Osteoblast (primary cell): Measurements from ENCODE around the gene RBPMS2. TPM values are rescaled to one million over a fixed set of nuclear protein-coding genes. Genes with fewer than 3 reads are reported as not detected.
A peak's percentile ranks its signal among the peaks of the same experiment; 100 is the strongest.
"Not testable (repeated sequence)": the region's sequence is repeated elsewhere in the genome, so short reads cannot be mapped to it uniquely, and the experiment has no call there.

Source experiments
- DNase-seq: peaks from one replicate; pipeline ENCODE4 v3.0.0; 2011; ENCODE audit warnings: low spot score, mixed read lengths; ENCODE audit not compliant: insufficient read length; ENCODE audit errors: missing footprints
- H2AFZ ChIP-seq: 2 replicates; pipeline ENCODE4 v1.6.0; 2011; ENCODE audit warnings: mild to moderate bottlenecking, low read length
- H3K27ac ChIP-seq: 2 replicates; pipeline ENCODE4 v1.5.1; 2011; ENCODE audit warnings: mild to moderate bottlenecking, low read depth, low read length, moderate library complexity
- H3K27me3 ChIP-seq: 2 replicates; pipeline ENCODE4 v1.6.0; 2012; ENCODE audit warnings: mild to moderate bottlenecking, control low read depth, inconsistent platforms, low read length, moderate library complexity; ENCODE audit not compliant: insufficient read depth
- H3K36me3 ChIP-seq: 2 replicates; pipeline ENCODE4 v1.5.1; 2011; ENCODE audit warnings: mild to moderate bottlenecking, low read length, control low read depth, moderate library complexity; ENCODE audit not compliant: insufficient read depth
- H3K4me1 ChIP-seq: 2 replicates; pipeline ENCODE4 v1.5.1; 2011; ENCODE audit warnings: mild to moderate bottlenecking, low read length, control low read depth, moderate library complexity; ENCODE audit not compliant: insufficient read depth
- H3K4me2 ChIP-seq: 2 replicates; pipeline ENCODE4 v1.6.0; 2011; ENCODE audit warnings: mild to moderate bottlenecking, low read length; ENCODE audit not compliant: insufficient read depth
- H3K4me3 ChIP-seq: fragments of 200-600 bp; sonication (generic); 3 replicates; pipeline ENCODE4 v1.5.1; 2012; ENCODE audit warnings: mild to moderate bottlenecking, low read length, inconsistent platforms; ENCODE audit not compliant: insufficient read depth
- H3K79me2 ChIP-seq: 2 replicates; pipeline ENCODE4 v1.6.0; 2012; ENCODE audit warnings: mild to moderate bottlenecking, low read length, control low read depth, inconsistent platforms; ENCODE audit not compliant: insufficient read depth
- H3K9me3 ChIP-seq: 2 replicates; pipeline ENCODE4 v1.5.1; 2011; ENCODE audit warnings: low read depth, low read length, control low read depth
- H4K20me1 ChIP-seq: 2 replicates; pipeline ENCODE4 v1.6.0; 2012; ENCODE audit warnings: mild to moderate bottlenecking, low read length, control low read depth; ENCODE audit not compliant: insufficient read depth
- total RNA-seq: library from RNA; depleted of rRNA; stranded (reverse); fragments of >200 nt; gene quantifications from 2 replicates; pipeline ENCODE4 v1.2.3, GENCODE V29; 2012
- TF ChIP-seq, protein P1 (sequence below): IDR thresholded peaks from 2 replicates; pipeline ENCODE4 v1.5.1; 2011; ENCODE audit warnings: mild to moderate bottlenecking, low read depth, low read length, moderate library complexity; ENCODE audit errors: extremely low read depth

The RBPMS2 gene
- total RNA-seq, 1 donor = not detected

GRCh38 chr15:64746356-64746755, 29.0 kb downstream of the RBPMS2 start:
- Histone ChIP-seq H3K9me3 (no peaks in the 10 kb centered on the region), H2AFZ (no peak overlapping the region), H3K4me1 (peaks cover 15% of the 10 kb centered on the region), H3K4me3 (no peak overlapping the region), H3K27ac (no peak overlapping the region), H3K79me2 (no peaks in the 10 kb centered on the region), H3K27me3 (no peaks in the 10 kb centered on the region), H3K36me3 (no peaks in the 10 kb centered on the region), H4K20me1 (no peaks in the 10 kb centered on the region), H3K4me2 (no peak overlapping the region)
- peak; percentile 9 for DNase-seq
- TF ChIP-seq, protein P1, sequence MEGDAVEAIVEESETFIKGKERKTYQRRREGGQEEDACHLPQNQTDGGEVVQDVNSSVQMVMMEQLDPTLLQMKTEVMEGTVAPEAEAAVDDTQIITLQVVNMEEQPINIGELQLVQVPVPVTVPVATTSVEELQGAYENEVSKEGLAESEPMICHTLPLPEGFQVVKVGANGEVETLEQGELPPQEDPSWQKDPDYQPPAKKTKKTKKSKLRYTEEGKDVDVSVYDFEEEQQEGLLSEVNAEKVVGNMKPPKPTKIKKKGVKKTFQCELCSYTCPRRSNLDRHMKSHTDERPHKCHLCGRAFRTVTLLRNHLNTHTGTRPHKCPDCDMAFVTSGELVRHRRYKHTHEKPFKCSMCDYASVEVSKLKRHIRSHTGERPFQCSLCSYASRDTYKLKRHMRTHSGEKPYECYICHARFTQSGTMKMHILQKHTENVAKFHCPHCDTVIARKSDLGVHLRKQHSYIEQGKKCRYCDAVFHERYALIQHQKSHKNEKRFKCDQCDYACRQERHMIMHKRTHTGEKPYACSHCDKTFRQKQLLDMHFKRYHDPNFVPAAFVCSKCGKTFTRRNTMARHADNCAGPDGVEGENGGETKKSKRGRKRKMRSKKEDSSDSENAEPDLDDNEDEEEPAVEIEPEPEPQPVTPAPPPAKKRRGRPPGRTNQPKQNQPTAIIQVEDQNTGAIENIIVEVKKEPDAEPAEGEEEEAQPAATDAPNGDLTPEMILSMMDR = no peak

DNA sequence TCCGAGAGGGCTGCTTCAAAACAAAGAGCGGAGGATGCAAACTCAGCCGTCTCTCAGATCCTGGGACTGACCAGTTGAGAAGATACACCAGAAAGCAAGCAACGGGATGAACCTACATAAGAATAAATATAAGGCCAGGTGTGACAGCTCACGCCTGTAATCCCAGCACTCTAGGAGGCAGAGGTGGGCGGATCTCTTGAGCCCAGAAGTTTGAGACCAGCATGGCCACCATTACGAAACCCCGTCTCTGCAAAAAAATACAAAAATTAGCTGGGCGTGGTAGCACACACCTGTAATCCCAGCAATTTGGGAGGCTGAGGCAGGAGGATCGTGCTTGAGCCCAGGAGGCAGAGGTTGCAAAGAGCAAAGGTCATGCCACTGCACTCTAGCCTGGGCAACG, 31.7 kb downstream of the RBPMS2 start:
- Histone ChIP-seq H3K27ac (no peak overlapping the region), H3K4me3 (no peak overlapping the region)

DNA sequence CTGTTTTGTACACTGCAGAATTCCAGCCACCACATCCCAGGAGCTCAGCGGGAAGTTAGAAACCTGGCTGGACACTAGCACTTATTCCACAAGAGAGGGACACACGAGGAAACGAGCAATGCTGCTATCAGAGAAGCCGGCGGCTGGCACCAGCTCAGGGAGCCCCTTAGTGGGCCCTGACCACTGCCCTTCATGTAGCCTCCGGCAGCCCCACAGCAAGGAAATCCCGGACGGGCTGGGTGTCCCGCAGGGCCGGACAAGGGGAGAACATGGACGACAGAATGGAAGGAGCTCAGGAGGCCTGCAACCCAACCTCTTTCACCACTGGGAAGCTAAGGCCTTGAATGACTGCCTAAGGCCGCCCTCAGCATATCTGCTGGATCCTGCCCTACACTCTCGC, 32.5 kb downstream of the RBPMS2 start:
- no peaks in the 10 kb centered on the region for H3K27me3 ChIP-seq
- no peak for DNase-seq
- H3K36me3 ChIP-seq = no peaks in the 10 kb centered on the region
- H3K9me3 ChIP-seq = no peaks in the 10 kb centered on the region
- no peak overlapping the region for H3K4me3 ChIP-seq
- TF ChIP-seq, protein P1 = no peak
- no peak overlapping the region for H2AFZ ChIP-seq
- no peak overlapping the region for H3K4me2 ChIP-seq
- no peaks in the 10 kb centered on the region for H3K4me1 ChIP-seq
- H3K79me2 ChIP-seq = no peaks in the 10 kb centered on the region
- H4K20me1 ChIP-seq = no peaks in the 10 kb centered on the region
- no peak overlapping the region for H3K27ac ChIP-seq

More for the DNA sequence above, 31.7 kb downstream of the RBPMS2 start:
- H3K9me3 ChIP-seq = no peaks in the 10 kb centered on the region
- H3K27me3 ChIP-seq = no peaks in the 10 kb centered on the region
- H4K20me1 ChIP-seq = no peaks in the 10 kb centered on the region
- H2AFZ ChIP-seq = no peak overlapping the region
- TF ChIP-seq, protein P1 = no peak
- H3K4me1 ChIP-seq = peaks cover 1% of the 10 kb centered on the region
- no peaks in the 10 kb centered on the region for H3K79me2 ChIP-seq
- no peak for DNase-seq
- no peaks in the 10 kb centered on the region for H3K36me3 ChIP-seq
- H3K4me2 ChIP-seq = no peak overlapping the region

- Histone ChIP-seq H3K79me2 (no peaks in the 10 kb centered on the region), H3K36me3 (no peaks in the 10 kb centered on the region), H3K4me3 (no peak overlapping the region), H3K9me3 (no peaks in the 10 kb centered on the region), H3K27me3 (no peaks in the 10 kb centered on the region), H3K4me2 (no peak overlapping the region), H3K4me1 (no peaks in the 10 kb centered on the region), H3K27ac (no peak overlapping the region), H4K20me1 (no peaks in the 10 kb centered on the region), H2AFZ (no peak overlapping the region)
- TF ChIP-seq, protein P1 = no peak
- DNase-seq = peak; percentile 51
Measured at GRCh38 chr15:64742385-64742784, 33.0 kb downstream of the RBPMS2 start.

DNA sequence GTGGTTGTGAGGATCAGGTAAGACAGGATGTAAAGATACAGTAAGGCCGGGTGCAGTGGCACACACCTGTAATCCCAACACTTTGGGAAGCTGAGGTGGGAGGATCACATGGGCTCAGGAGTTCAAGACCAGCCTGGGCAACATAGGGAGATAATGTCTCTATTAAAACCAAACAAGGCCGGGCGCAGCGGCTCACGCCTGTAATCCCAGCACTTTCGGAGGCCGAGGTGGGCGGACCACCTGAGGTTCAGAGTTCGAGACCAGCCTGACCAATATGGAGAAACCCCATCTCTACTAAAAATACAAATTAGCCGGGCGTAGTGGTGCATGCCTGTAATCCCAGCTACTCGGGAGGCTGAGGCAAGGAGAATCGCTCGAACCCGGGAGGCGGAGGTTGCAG, 33.7 kb downstream of the RBPMS2 start:
- not testable (repeated sequence) for H3K79me2 ChIP-seq, DNase-seq, H3K4me1 ChIP-seq, H3K36me3 ChIP-seq, H4K20me1 ChIP-seq, H3K27ac ChIP-seq, H2AFZ ChIP-seq, H3K4me2 ChIP-seq, H3K9me3 ChIP-seq, H3K27me3 ChIP-seq, H3K4me3 ChIP-seq
